Astrocyte (in vitro differentiated cells and primary cell): ENCODE results near the gene KIAA0319L.

Experiments used
- CTCF ChIP-seq: IDR thresholded peaks from 2 replicates; pipeline ENCODE4 v1.5.1; 2011; ENCODE audit warnings: low read depth, mild to moderate bottlenecking, inconsistent platforms, low read length, moderate library complexity; ENCODE audit not compliant: insufficient read depth
- EZH2 ChIP-seq: IDR thresholded peaks from 2 replicates; pipeline ENCODE4 v1.6.1; 2012; ENCODE audit warnings: mild to moderate bottlenecking, low read length, inconsistent platforms; ENCODE audit not compliant: insufficient read depth

- no peak for TF ChIP-seq CTCF
- no peak for TF ChIP-seq EZH2
These were observed 37.0 kb upstream of the KIAA0319L start for GRCh38 chr1:35594005-35594760.
